Glutamatergic neuron (in vitro differentiated cells): ENCODE measurements around the gene CDYL2. TPM values are rescaled to one million over a fixed set of nuclear protein-coding genes. Genes with fewer than 3 reads are reported as not detected.
A peak's percentile ranks its signal among the peaks of the same experiment; 100 is the strongest.

Source experiments
- DNase-seq: peaks from one replicate; pipeline ENCODE4 v3.0.0; 2022
- H3K27ac Mint-ChIP-seq: one replicate; pipeline ENCODE4 v1.8.0; 2020; ENCODE audit warnings: mild to moderate bottlenecking, mixed read lengths, inconsistent platforms; ENCODE audit not compliant: unreplicated experiment
- H3K27me3 Mint-ChIP-seq: one replicate; pipeline ENCODE4 v1.8.0; 2020; ENCODE audit warnings: mild to moderate bottlenecking, moderate library complexity, mixed read lengths, inconsistent platforms; ENCODE audit not compliant: unreplicated experiment
- H3K36me3 Mint-ChIP-seq: one replicate; pipeline ENCODE4 v1.8.0; 2020; ENCODE audit warnings: mild to moderate bottlenecking, mixed read lengths, inconsistent platforms; ENCODE audit not compliant: unreplicated experiment
- H3K4me1 Mint-ChIP-seq: one replicate; pipeline ENCODE4 v1.8.0; 2020; ENCODE audit warnings: mild to moderate bottlenecking, low read depth, mixed read lengths, inconsistent platforms; ENCODE audit not compliant: unreplicated experiment
- H3K4me3 Mint-ChIP-seq: one replicate; pipeline ENCODE4 v1.8.0; 2020; ENCODE audit warnings: mild to moderate bottlenecking, mixed read lengths, inconsistent platforms; ENCODE audit not compliant: unreplicated experiment
- H3K9me3 Mint-ChIP-seq: one replicate; pipeline ENCODE4 v1.8.0; 2020; ENCODE audit warnings: mild to moderate bottlenecking, moderate library complexity, mixed read lengths, inconsistent platforms; ENCODE audit not compliant: unreplicated experiment
- total RNA-seq: library from RNA; stranded (reverse); fragmentation: NEBNext Ultra II Directional; extraction: Animal tissue kit (Norgen Biotek cat#: 25700); gene quantifications from one replicate; pipeline ENCODE4 v1.2.1, GENCODE V29; 2021; ENCODE audit not compliant: unreplicated experiment
- TF ChIP-seq, protein P1 (sequence below): fragments of 200-600 bp; sonication (generic); IDR thresholded peaks from one replicate; pipeline ENCODE4 v1.5.0; 2021; ENCODE audit not compliant: partially characterized antibody, unreplicated experiment

Gene CDYL2
- total RNA-seq, 1 donor from 2014 or later, result 30.5 TPM

DNA sequence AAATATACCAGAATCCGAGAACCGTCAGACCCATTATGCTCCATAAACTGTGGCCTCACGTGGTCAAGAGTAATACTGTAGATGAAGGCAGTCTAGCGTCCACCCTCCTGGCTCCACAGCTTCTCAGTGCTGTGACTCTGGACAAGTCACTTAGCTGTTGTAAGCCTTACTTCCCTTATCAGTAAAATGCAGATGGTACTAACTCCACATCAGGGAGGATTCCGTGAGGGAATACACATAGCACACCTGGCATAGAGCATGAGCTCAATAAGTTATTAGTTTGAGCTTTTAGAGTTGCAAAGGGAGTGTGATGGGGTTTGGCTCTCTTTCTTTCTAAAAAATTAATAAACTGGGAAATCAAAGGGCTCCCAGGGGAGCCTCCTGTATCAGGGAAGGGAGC, 49.9 kb downstream of the CDYL2 start:
- TF ChIP-seq, protein P1, sequence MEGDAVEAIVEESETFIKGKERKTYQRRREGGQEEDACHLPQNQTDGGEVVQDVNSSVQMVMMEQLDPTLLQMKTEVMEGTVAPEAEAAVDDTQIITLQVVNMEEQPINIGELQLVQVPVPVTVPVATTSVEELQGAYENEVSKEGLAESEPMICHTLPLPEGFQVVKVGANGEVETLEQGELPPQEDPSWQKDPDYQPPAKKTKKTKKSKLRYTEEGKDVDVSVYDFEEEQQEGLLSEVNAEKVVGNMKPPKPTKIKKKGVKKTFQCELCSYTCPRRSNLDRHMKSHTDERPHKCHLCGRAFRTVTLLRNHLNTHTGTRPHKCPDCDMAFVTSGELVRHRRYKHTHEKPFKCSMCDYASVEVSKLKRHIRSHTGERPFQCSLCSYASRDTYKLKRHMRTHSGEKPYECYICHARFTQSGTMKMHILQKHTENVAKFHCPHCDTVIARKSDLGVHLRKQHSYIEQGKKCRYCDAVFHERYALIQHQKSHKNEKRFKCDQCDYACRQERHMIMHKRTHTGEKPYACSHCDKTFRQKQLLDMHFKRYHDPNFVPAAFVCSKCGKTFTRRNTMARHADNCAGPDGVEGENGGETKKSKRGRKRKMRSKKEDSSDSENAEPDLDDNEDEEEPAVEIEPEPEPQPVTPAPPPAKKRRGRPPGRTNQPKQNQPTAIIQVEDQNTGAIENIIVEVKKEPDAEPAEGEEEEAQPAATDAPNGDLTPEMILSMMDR, result no peak

DNA sequence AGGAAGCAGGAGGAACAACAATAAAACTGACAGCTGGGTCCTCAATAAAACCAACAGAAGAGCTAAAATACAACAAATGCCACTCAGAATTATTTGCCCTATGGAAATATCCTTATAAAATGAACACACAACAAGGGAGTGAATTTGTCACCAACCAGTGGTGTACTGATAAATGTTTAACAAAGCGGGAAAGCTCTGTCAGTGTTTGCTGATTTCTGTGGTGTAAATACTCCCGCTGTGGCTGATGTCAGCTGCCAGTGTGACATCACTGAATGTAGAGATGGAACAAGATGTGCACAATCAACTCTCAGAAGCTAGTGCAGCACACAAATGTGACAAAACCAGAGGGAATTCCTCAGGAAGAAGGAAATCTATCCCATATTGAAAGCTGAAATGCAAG, 51.9 kb downstream of the CDYL2 start:
- Mint-ChIP-seq H3K27me3 (no peaks in the 10 kb centered on the region), H3K4me3 (no peak overlapping the region), H3K9me3 (no peaks in the 10 kb centered on the region), H3K36me3 (no peaks in the 10 kb centered on the region), H3K4me1 (peaks cover 11% of the 10 kb centered on the region), H3K27ac (peak overlapping the region; percentile 69)
- TF ChIP-seq, protein P1, result no peak
- no peak for DNase-seq

More for the DNA sequence above, 49.9 kb downstream of the CDYL2 start:
- Mint-ChIP-seq H3K36me3 (no peaks in the 10 kb centered on the region), H3K27me3 (no peaks in the 10 kb centered on the region), H3K4me3 (no peak overlapping the region), H3K9me3 (no peaks in the 10 kb centered on the region), H3K4me1 (peaks cover 11% of the 10 kb centered on the region), H3K27ac (no peak overlapping the region)
- DNase-seq, result no peak

DNA sequence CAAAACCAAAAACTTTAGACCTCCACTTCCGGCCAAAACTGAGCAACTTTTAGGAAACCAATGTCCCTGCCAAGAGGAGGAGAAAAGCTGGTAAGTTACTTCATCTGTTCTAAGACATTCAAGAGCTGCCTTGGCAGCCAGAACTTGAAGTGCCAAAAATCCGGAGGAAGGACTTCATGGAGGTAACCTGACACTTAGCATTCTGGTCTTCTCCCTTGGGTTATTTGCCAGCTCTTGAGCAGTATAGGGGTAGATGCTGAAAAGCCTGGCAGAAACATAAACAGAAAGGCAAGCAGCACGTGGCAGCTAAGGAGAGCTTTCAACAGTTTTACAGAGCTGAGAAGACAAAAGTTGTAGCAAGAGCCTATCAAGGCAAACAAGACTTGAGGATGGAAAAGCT, 53.2 kb downstream of the CDYL2 start:
- H3K4me1 Mint-ChIP-seq, result peaks cover 11% of the 10 kb centered on the region

DNA sequence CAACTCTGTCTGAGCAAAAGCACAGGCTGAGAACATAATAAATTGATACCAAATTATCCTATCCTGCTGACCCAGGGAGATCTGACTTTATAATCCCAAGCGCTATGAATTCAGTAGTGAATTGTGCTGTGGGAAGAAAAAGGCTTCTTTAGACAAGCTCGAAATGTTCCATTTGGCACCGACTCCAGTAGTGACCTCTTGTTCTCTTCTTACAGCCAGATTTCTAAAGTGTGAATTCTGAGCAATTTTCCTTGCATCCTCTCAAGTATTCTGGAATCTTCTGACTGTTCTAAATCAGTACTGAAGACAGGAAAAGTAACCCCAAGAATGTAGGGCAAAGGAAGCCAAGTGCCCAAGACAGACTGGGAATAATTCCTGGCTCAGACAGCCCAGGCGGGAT, 58.2 kb downstream of the CDYL2 start:
- no peak for DNase-seq
- Mint-ChIP-seq H3K4me3 (no peak overlapping the region), H3K27me3 (no peaks in the 10 kb centered on the region), H3K9me3 (no peaks in the 10 kb centered on the region), H3K36me3 (no peaks in the 10 kb centered on the region), H3K27ac (no peak overlapping the region), H3K4me1 (peaks cover 13% of the 10 kb centered on the region)
- TF ChIP-seq, protein P1, result no peak

More for the DNA sequence above, 53.2 kb downstream of the CDYL2 start:
- H3K27ac Mint-ChIP-seq, result no peak overlapping the region
- TF ChIP-seq, protein P1, result no peak
- H3K36me3 Mint-ChIP-seq, result no peaks in the 10 kb centered on the region
- no peaks in the 10 kb centered on the region for H3K9me3 Mint-ChIP-seq
- no peak for DNase-seq
- H3K4me3 Mint-ChIP-seq, result no peak overlapping the region
- no peaks in the 10 kb centered on the region for H3K27me3 Mint-ChIP-seq

DNA sequence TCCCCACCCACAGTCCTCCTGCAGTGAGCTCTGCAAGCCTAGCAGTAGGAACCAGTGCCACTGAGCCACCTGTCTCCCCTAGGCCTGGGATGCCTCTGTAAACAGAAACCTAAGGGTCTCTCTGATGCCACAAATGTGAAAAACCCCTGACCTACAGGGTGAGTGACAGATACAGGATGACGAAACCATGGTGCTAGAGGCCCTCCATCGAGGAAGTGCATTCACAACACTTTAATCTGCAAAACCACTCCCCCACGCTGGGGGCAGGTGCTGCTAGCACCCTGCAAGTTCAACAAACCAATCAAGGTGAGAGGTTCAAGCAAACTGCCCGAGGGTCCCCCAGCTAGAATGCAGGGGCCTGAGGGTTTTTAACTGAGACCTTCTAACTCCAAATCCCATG, 59.5 kb downstream of the CDYL2 start:
- no peak for DNase-seq
- H3K9me3 Mint-ChIP-seq, result no peaks in the 10 kb centered on the region
- TF ChIP-seq, protein P1, result no peak
- peaks cover 9% of the 10 kb centered on the region for H3K4me1 Mint-ChIP-seq
- H3K27me3 Mint-ChIP-seq, result no peaks in the 10 kb centered on the region
- H3K36me3 Mint-ChIP-seq, result peaks cover 5% of the 10 kb centered on the region
- H3K27ac Mint-ChIP-seq, result no peak overlapping the region
- no peak overlapping the region for H3K4me3 Mint-ChIP-seq
